ENCODE results near the gene TUBGCP3.
A peak's percentile ranks its signal among the peaks of the same experiment; 100 is the strongest.

Gene TUBGCP3

DNA sequence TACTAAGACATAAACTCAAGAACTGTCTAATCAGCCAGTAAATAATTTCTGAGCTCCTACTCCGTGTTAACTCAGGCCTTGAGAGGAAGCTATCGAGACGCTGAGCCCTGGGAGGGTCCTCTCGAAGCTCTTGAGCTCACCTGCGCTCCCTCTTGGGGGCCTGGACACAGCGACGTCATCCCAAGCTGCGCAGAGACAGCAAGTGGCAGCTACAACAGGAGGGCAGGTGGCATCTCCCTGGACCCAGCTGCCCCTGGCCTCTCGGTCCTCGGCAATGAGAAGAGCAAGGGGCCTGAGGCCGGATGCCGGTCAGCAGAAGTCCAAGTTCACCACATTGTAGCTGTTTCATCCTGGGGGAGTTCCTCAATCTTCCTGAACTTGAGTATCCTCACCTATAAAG is 30.5 kb upstream of the TUBGCP3 start:
- H3K36me3 ChIP-seq, result no peaks in the 10 kb centered on the region
- no peaks in the 10 kb centered on the region; the same call in 1 of the 2 replicates for H3K9me3 ChIP-seq
- H3K4me1 ChIP-seq, result no peaks in the 10 kb centered on the region
- TF ChIP-seq CTCF (IDR thresholded peaks at IDR 0.05; ENCODE audit: low read depth, low read length), result no peak
- DNase-seq, result no peak
- H3K4me3 ChIP-seq (ENCODE audit: low read depth, low read length), result no peak overlapping the region
- H3K27me3 ChIP-seq, result peaks cover 26% of the 10 kb centered on the region

GRCh38 chr13:112617754-112618375 is 29.9 kb upstream of the TUBGCP3 start:
- Histone ChIP-seq H3K27me3 (peaks cover 30% of the 10 kb centered on the region), H3K9me3 (no peaks in the 10 kb centered on the region; the same call in 1 of the 2 replicates), H3K4me3 (ENCODE audit: low read depth, low read length) (no peak overlapping the region), H3K4me1 (no peaks in the 10 kb centered on the region), H3K36me3 (no peaks in the 10 kb centered on the region)
- no peak for DNase-seq
- no peak for TF ChIP-seq CTCF (IDR thresholded peaks at IDR 0.05; ENCODE audit: low read depth, low read length)

- Histone ChIP-seq H3K4me1 (no peaks in the 10 kb centered on the region), H3K9me3 (no peaks in the 10 kb centered on the region; the same call in 1 of the 2 replicates), H3K27me3 (peaks cover 35% of the 10 kb centered on the region), H3K4me3 (ENCODE audit: low read depth, low read length) (no peak overlapping the region), H3K36me3 (no peaks in the 10 kb centered on the region)
- DNase-seq, result peak; percentile 46
- TF ChIP-seq CTCF (IDR thresholded peaks at IDR 0.05; ENCODE audit: low read depth, low read length), result peak; percentile 80
Measured at GRCh38 chr13:112616586-112617362, 28.8 kb upstream of the TUBGCP3 start.

GRCh38 chr13:112615391-112615790 is 27.4 kb upstream of the TUBGCP3 start:
- no peak for TF ChIP-seq CTCF (IDR thresholded peaks at IDR 0.05; ENCODE audit: low read depth, low read length)
- no peak overlapping the region for H3K4me3 ChIP-seq (ENCODE audit: low read depth, low read length)
- no peaks in the 10 kb centered on the region for H3K36me3 ChIP-seq

GRCh38 chr13:112614835-112615234 is 26.9 kb upstream of the TUBGCP3 start:
- Histone ChIP-seq H3K9me3 (no peaks in the 10 kb centered on the region; the same call in 1 of the 2 replicates), H3K36me3 (no peaks in the 10 kb centered on the region), H3K4me1 (no peaks in the 10 kb centered on the region), H3K27me3 (peaks cover 35% of the 10 kb centered on the region), H3K4me3 (ENCODE audit: low read depth, low read length) (no peak overlapping the region)
- DNase-seq, result no peak
- no peak for TF ChIP-seq CTCF (IDR thresholded peaks at IDR 0.05; ENCODE audit: low read depth, low read length)

More at GRCh38 chr13:112615391-112615790, 27.4 kb upstream of the TUBGCP3 start:
- H3K27me3 ChIP-seq, result peaks cover 35% of the 10 kb centered on the region
- no peak for DNase-seq
- H3K4me1 ChIP-seq, result no peaks in the 10 kb centered on the region
- no peaks in the 10 kb centered on the region; the same call in 1 of the 2 replicates for H3K9me3 ChIP-seq

- Histone ChIP-seq H3K4me1 (no peaks in the 10 kb centered on the region), H3K9me3 (no peaks in the 10 kb centered on the region), H3K36me3 (no peaks in the 10 kb centered on the region), H3K4me3 (ENCODE audit: low read depth, low read length) (no peak overlapping the region), H3K27me3 (peaks cover 12% of the 10 kb centered on the region)
- TF ChIP-seq CTCF (IDR thresholded peaks at IDR 0.05; ENCODE audit: low read depth, low read length), result no peak
- DNase-seq, result no peak
Measured at GRCh38 chr13:112608212-112608611, 20.3 kb upstream of the TUBGCP3 start.

Data from BE2C (cell line).